B cell (primary cell): ENCODE data around the gene HS6ST3.

Experiments used
- CTCF ChIP-seq: fragments of 200-600 bp; IDR thresholded peaks from one replicate; pipeline ENCODE4 v1.8.0; 2022; ENCODE audit warnings: antibody characterized with exemption, mild to moderate bottlenecking
- EZH2 ChIP-seq: IDR thresholded peaks from 2 replicates; pipeline ENCODE4 v1.6.1; 2012; ENCODE audit warnings: borderline replicate concordance, low read depth, mild to moderate bottlenecking, moderate library complexity, low read length; ENCODE audit not compliant: insufficient read depth, poor library complexity, severe bottlenecking

GRCh38 chr13:96338030-96338429 lies 248.1 kb downstream of the HS6ST3 start:
- no peak for TF ChIP-seq CTCF
- no peak for TF ChIP-seq EZH2
